OCI-LY3 (cell line): ENCODE measurements around the gene PPP1R3C.

Experiments used
- H2AFZ ChIP-seq: fragments of 200-600, 300-600 bp; shearing (Covaris generic); 2 replicates; pipeline ENCODE4 v1.6.0; 2014; ENCODE audit warnings: antibody characterized with exemption, low read depth, low read length
- H3K27ac ChIP-seq: fragments of 200-600, 300-600 bp; sonication (generic); 2 replicates; pipeline ENCODE4 v1.5.1; 2014; ENCODE audit warnings: mild to moderate bottlenecking, low read length, moderate library complexity, mixed read lengths
- H3K27me3 ChIP-seq: fragments of 200-600, 300-600 bp; sonication (generic); 2 replicates; pipeline ENCODE4 v1.6.1; 2014; ENCODE audit warnings: low read depth, low read length, mixed read lengths
- H3K36me3 ChIP-seq: fragments of 200-600, 300-600 bp; sonication (generic); replicated peaks from 2 replicates; pipeline ENCODE3; 2014; ENCODE audit warnings: low read depth, low read length, mixed read lengths
- H3K4me1 ChIP-seq: fragments of 300-600, 200-600 bp; sonication (generic); 2 replicates; pipeline ENCODE4 v1.6.1; 2014; ENCODE audit warnings: low read length, mixed read lengths
- H3K4me2 ChIP-seq: fragments of 200-600, 300-600 bp; sonication (generic); 2 replicates; pipeline ENCODE4 v1.6.1; 2014; ENCODE audit warnings: low read length, mixed read lengths
- H3K4me3 ChIP-seq: fragments of 300-600, 200-600 bp; sonication (generic); 2 replicates; pipeline ENCODE4 v1.5.1; 2014; ENCODE audit warnings: antibody characterized with exemption, mild to moderate bottlenecking, low read length, moderate library complexity
- H3K79me2 ChIP-seq: fragments of 300-600, 200-600 bp; shearing (Covaris generic); 2 replicates; pipeline ENCODE4 v1.6.1; 2014; ENCODE audit warnings: mild to moderate bottlenecking, low read length, mixed read lengths
- H3K9ac ChIP-seq: fragments of 300-600, 200-600 bp; shearing (Covaris generic); 2 replicates; pipeline ENCODE4 v1.6.0; 2014; ENCODE audit warnings: mild to moderate bottlenecking, low read length, moderate library complexity
- H3K9me3 ChIP-seq: fragments of 200-600, 300-600 bp; shearing (Covaris generic); 2 replicates; pipeline ENCODE4 v1.6.1; 2014; ENCODE audit warnings: low read length, mixed read lengths; ENCODE audit not compliant: insufficient read depth
- H4K20me1 ChIP-seq: fragments of 200-600, 300-600 bp; sonication (generic); 2 replicates; pipeline ENCODE4 v1.6.1; 2016; ENCODE audit warnings: low read length, mixed read lengths; ENCODE audit not compliant: insufficient read depth
- CTCF ChIP-seq: fragments of 200-600, 300-600 bp; sonication (generic); IDR thresholded peaks from 2 replicates; pipeline ENCODE4 v1.5.1; 2014; ENCODE audit warnings: antibody characterized with exemption, low read length, low read depth
- EZH2phosphoT487 ChIP-seq: fragments of 200-600 bp; shearing (Covaris generic); IDR thresholded peaks from 2 replicates; pipeline ENCODE4 v1.6.1; 2018; ENCODE audit warnings: antibody characterized with exemption, mixed run types, low read depth

PPP1R3C gene

GRCh38 chr10:91590142-91590903 is 42.5 kb downstream of the PPP1R3C start:
- H3K9ac ChIP-seq: no peak overlapping the region
- no peaks in the 10 kb centered on the region for H3K9me3 ChIP-seq
- H3K79me2 ChIP-seq: no peaks in the 10 kb centered on the region
- TF ChIP-seq CTCF: no peak
- no peak for TF ChIP-seq EZH2phosphoT487
- H3K4me2 ChIP-seq: no peak overlapping the region
- no peaks in the 10 kb centered on the region for H3K27me3 ChIP-seq
- H3K36me3 ChIP-seq: no peaks in the 10 kb centered on the region
- H3K27ac ChIP-seq: no peak overlapping the region
- H4K20me1 ChIP-seq: no peaks in the 10 kb centered on the region
- peaks cover 11% of the 10 kb centered on the region for H3K4me1 ChIP-seq
- no peak overlapping the region for H3K4me3 ChIP-seq
- no peak overlapping the region for H2AFZ ChIP-seq

- no peaks in the 10 kb centered on the region for H4K20me1 ChIP-seq
- H3K9me3 ChIP-seq: no peaks in the 10 kb centered on the region
- H3K9ac ChIP-seq: no peak overlapping the region
- H3K27me3 ChIP-seq: no peaks in the 10 kb centered on the region
- no peaks in the 10 kb centered on the region for H3K79me2 ChIP-seq
- TF ChIP-seq EZH2phosphoT487 (no peak), CTCF (no peak)
- H3K36me3 ChIP-seq: no peaks in the 10 kb centered on the region
- H3K4me3 ChIP-seq: no peak overlapping the region
- no peak overlapping the region for H3K4me2 ChIP-seq
- H3K4me1 ChIP-seq: peaks cover 11% of the 10 kb centered on the region
- no peak overlapping the region for H3K27ac ChIP-seq
- H2AFZ ChIP-seq: no peak overlapping the region
Observed at GRCh38 chr10:91589658-91590035, 43.2 kb downstream of the PPP1R3C start.

GRCh38 chr10:91589015-91589657 is 43.7 kb downstream of the PPP1R3C start:
- no peak for TF ChIP-seq EZH2phosphoT487
- no peak for TF ChIP-seq CTCF
- H3K4me3 ChIP-seq: no peak overlapping the region
- no peaks in the 10 kb centered on the region for H3K79me2 ChIP-seq
- no peaks in the 10 kb centered on the region for H4K20me1 ChIP-seq
- H3K36me3 ChIP-seq: no peaks in the 10 kb centered on the region
- H2AFZ ChIP-seq: no peak overlapping the region
- no peak overlapping the region for H3K27ac ChIP-seq
- no peak overlapping the region for H3K9ac ChIP-seq
- no peak overlapping the region for H3K4me2 ChIP-seq
- H3K27me3 ChIP-seq: no peaks in the 10 kb centered on the region
- H3K9me3 ChIP-seq: no peaks in the 10 kb centered on the region
- H3K4me1 ChIP-seq: peaks cover 11% of the 10 kb centered on the region

GRCh38 chr10:91587710-91588638 is 44.9 kb downstream of the PPP1R3C start:
- Histone ChIP-seq H4K20me1 (no peaks in the 10 kb centered on the region), H3K79me2 (no peaks in the 10 kb centered on the region), H3K27me3 (no peaks in the 10 kb centered on the region), H3K27ac (no peak overlapping the region), H3K9me3 (no peaks in the 10 kb centered on the region), H3K4me3 (no peak overlapping the region), H3K4me1 (peaks cover 11% of the 10 kb centered on the region), H3K9ac (no peak overlapping the region), H3K36me3 (no peaks in the 10 kb centered on the region), H3K4me2 (peak overlapping the region; percentile 31), H2AFZ (no peak overlapping the region)
- TF ChIP-seq EZH2phosphoT487: no peak
- TF ChIP-seq CTCF: no peak
